Neural progenitor cell (in vitro differentiated cells): ENCODE results near the gene ZC3H12C. TPM values are rescaled to one million over a fixed set of nuclear protein-coding genes. Genes with fewer than 3 reads are reported as not detected.

Experiments used
- DNase-seq: peaks from one replicate; pipeline ENCODE4 v3.0.0-alpha.2; 2016; ENCODE audit warnings: low spot score
- H2AFZ ChIP-seq: fragments of 200-600 bp; sonication (generic); replicated peaks from 2 replicates; pipeline ENCODE4 v1.6.1; 2016; ENCODE audit warnings: antibody characterized with exemption
- H3F3A ChIP-seq: fragments of 200-600 bp; sonication (generic); 2 replicates; pipeline ENCODE4 v1.6.1; 2016; ENCODE audit warnings: antibody characterized with exemption, low read depth
- H3K27ac ChIP-seq: fragments of 200-600 bp; sonication (generic); 2 replicates; pipeline ENCODE4 v1.5.1; 2016; ENCODE audit warnings: mild to moderate bottlenecking
- H3K27me3 ChIP-seq: fragments of 200-600 bp; sonication (generic); 2 replicates; pipeline ENCODE4 v1.6.1; 2016; ENCODE audit warnings: mild to moderate bottlenecking, moderate library complexity
- H3K36me3 ChIP-seq: fragments of 200-600 bp; sonication (generic); 2 replicates; pipeline ENCODE4 v1.5.1; 2016
- H3K4me1 ChIP-seq: fragments of 200-600 bp; sonication (generic); 2 replicates; pipeline ENCODE4 v1.6.1; 2016; ENCODE audit warnings: mixed run types
- H3K4me2 ChIP-seq: fragments of 200-600 bp; sonication (generic); 2 replicates; pipeline ENCODE4 v1.6.1; 2016
- H3K4me3 ChIP-seq: fragments of 200-600 bp; sonication (generic); 2 replicates; pipeline ENCODE4 v1.5.1; 2016
- H3K79me2 ChIP-seq: fragments of 200-600 bp; sonication (generic); 2 replicates; pipeline ENCODE4 v1.6.1; 2016; ENCODE audit warnings: low read depth
- H3K9ac ChIP-seq: fragments of 200-600 bp; sonication (generic); 2 replicates; pipeline ENCODE4 v1.6.1; 2016
- H3K9me3 ChIP-seq: fragments of 200-600 bp; sonication (generic); 2 replicates; pipeline ENCODE4 v1.5.1; 2016; ENCODE audit warnings: low read depth
- H4K20me1 ChIP-seq: fragments of 200-600 bp; sonication (generic); 2 replicates; pipeline ENCODE4 v1.6.1; 2016; ENCODE audit warnings: low read depth
- H3K27ac Mint-ChIP-seq: 3 replicates; pipeline ENCODE4 v1.8.0; 2021; ENCODE audit warnings: mixed read lengths
- H3K27me3 Mint-ChIP-seq: 2 replicates; pipeline ENCODE4 v1.8.0; 2022; ENCODE audit warnings: low read depth, mild to moderate bottlenecking, inconsistent platforms, moderate library complexity, mixed read lengths; ENCODE audit not compliant: insufficient read depth
- H3K36me3 Mint-ChIP-seq: 3 replicates; pipeline ENCODE4 v1.8.0; 2021; ENCODE audit warnings: mixed read lengths
- H3K4me1 Mint-ChIP-seq: 3 replicates; pipeline ENCODE4 v1.8.0; 2021; ENCODE audit warnings: mixed read lengths
- H3K4me3 Mint-ChIP-seq: 3 replicates; pipeline ENCODE4 v1.8.0; 2021; ENCODE audit warnings: mild to moderate bottlenecking, moderate library complexity, mixed read lengths
- H3K9me3 Mint-ChIP-seq: 3 replicates; pipeline ENCODE4 v1.8.0; 2020; ENCODE audit warnings: mixed read lengths
- EZH2 ChIP-seq: fragments of 200-600 bp; sonication (generic); IDR thresholded peaks from 2 replicates; pipeline ENCODE4 v1.6.1; 2017; ENCODE audit warnings: antibody characterized with exemption, mild to moderate bottlenecking, moderate library complexity
- EZH2phosphoT487 ChIP-seq: fragments of 200-600 bp; sonication (generic); IDR thresholded peaks from 2 replicates; pipeline ENCODE4 v1.6.1; 2017; ENCODE audit warnings: antibody characterized with exemption
- total RNA-seq: library from RNA; depleted of rRNA; stranded (reverse); fragments of >200 nt; gene quantifications from 2 replicates; pipeline ENCODE4 v1.2.3, GENCODE V29; 2015; ENCODE audit warnings: low replicate concordance
- TF ChIP-seq, protein P1 (sequence below): fragments of 200-600 bp; sonication (generic); IDR thresholded peaks from 2 replicates; pipeline ENCODE4 v1.5.1; 2017; ENCODE audit warnings: antibody characterized with exemption, mild to moderate bottlenecking

The ZC3H12C gene
- total RNA-seq, 1 donor from 2014 or later, result 31.8 TPM

DNA sequence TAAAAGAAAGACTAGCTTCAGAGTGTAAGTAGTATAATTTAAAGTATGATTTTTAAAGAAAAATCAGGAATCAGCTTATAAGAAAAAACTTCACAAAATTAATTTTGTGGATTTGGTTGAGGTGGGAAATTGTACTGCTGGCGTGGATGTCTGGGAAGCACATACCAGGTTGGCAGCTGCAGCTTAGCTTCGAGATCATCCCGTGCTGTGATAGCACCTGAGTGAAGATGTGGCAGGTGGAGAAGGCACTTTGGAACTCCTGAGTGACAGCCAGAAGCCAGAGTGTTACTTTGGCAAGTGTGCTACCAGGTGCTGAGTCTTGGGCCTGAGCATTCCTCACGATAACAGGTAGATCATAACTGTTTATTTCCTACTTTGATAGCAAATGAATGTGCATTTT is 17.7 kb downstream of the ZC3H12C start:
- no peaks in the 10 kb centered on the region for H3K27me3 Mint-ChIP-seq
- no peaks in the 10 kb centered on the region for H3K27me3 ChIP-seq
- H3K4me3 ChIP-seq, result no peak overlapping the region
- no peak overlapping the region for H3K4me3 Mint-ChIP-seq
- TF ChIP-seq EZH2phosphoT487 (no peak), EZH2 (no peak)
- TF ChIP-seq, protein P1, sequence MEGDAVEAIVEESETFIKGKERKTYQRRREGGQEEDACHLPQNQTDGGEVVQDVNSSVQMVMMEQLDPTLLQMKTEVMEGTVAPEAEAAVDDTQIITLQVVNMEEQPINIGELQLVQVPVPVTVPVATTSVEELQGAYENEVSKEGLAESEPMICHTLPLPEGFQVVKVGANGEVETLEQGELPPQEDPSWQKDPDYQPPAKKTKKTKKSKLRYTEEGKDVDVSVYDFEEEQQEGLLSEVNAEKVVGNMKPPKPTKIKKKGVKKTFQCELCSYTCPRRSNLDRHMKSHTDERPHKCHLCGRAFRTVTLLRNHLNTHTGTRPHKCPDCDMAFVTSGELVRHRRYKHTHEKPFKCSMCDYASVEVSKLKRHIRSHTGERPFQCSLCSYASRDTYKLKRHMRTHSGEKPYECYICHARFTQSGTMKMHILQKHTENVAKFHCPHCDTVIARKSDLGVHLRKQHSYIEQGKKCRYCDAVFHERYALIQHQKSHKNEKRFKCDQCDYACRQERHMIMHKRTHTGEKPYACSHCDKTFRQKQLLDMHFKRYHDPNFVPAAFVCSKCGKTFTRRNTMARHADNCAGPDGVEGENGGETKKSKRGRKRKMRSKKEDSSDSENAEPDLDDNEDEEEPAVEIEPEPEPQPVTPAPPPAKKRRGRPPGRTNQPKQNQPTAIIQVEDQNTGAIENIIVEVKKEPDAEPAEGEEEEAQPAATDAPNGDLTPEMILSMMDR, result no peak
- no peak overlapping the region for H3K4me2 ChIP-seq
- peaks cover 6% of the 10 kb centered on the region for H3K9me3 ChIP-seq
- peaks cover 33% of the 10 kb centered on the region for H3K36me3 Mint-ChIP-seq
- H4K20me1 ChIP-seq, result peaks cover 17% of the 10 kb centered on the region
- no peaks in the 10 kb centered on the region for H3K4me1 ChIP-seq
- peaks cover 3% of the 10 kb centered on the region for H3K4me1 Mint-ChIP-seq
- no peak overlapping the region for H3K9ac ChIP-seq
- no peak overlapping the region for H3K27ac Mint-ChIP-seq
- peaks cover 49% of the 10 kb centered on the region for H3K79me2 ChIP-seq
- DNase-seq, result no peak
- H3K27ac ChIP-seq, result no peak overlapping the region
- no peak overlapping the region for H2AFZ ChIP-seq
- H3K9me3 Mint-ChIP-seq, result peaks cover 18% of the 10 kb centered on the region
- no peaks in the 10 kb centered on the region for H3K36me3 ChIP-seq
- H3F3A ChIP-seq, result no peaks in the 10 kb centered on the region

DNA sequence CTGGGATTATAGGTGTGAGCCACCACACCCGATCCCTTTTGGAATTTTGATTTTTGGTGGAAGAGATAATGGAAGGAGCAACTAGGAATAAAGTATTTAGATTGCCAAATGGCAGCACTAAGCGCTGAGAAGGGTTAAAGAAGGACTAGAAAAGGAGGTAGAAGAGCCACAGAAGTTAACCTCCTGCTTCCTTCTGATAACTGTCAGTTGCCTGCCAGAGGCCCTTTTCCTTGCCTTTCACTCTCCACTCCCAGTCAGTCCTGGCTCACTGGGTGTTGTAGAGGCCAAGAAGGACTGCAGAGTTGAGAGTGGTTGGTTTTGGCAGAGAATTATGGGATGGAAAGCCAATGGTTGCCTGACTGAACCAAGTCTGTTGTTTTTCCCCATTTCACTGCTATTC is 19.3 kb downstream of the ZC3H12C start:
- no peak overlapping the region for H3K4me3 Mint-ChIP-seq
- no peaks in the 10 kb centered on the region for H3K4me1 ChIP-seq
- H3K9me3 Mint-ChIP-seq, result peaks cover 8% of the 10 kb centered on the region
- peaks cover 47% of the 10 kb centered on the region for H3K79me2 ChIP-seq
- H3K4me1 Mint-ChIP-seq, result peaks cover 3% of the 10 kb centered on the region
- H3K27ac ChIP-seq, result no peak overlapping the region
- H3K4me3 ChIP-seq, result no peak overlapping the region
- H3K27ac Mint-ChIP-seq, result no peak overlapping the region
- H4K20me1 ChIP-seq, result peaks cover 17% of the 10 kb centered on the region
- H3F3A ChIP-seq, result no peaks in the 10 kb centered on the region
- H3K9ac ChIP-seq, result no peak overlapping the region
- DNase-seq, result no peak
- H3K36me3 Mint-ChIP-seq, result peaks cover 26% of the 10 kb centered on the region
- no peaks in the 10 kb centered on the region for H3K36me3 ChIP-seq
- no peak overlapping the region for H3K4me2 ChIP-seq
- TF ChIP-seq EZH2 (no peak), EZH2phosphoT487 (no peak)
- TF ChIP-seq, protein P1, result no peak
- H3K9me3 ChIP-seq, result no peaks in the 10 kb centered on the region
- no peaks in the 10 kb centered on the region for H3K27me3 Mint-ChIP-seq
- H2AFZ ChIP-seq, result no peak overlapping the region
- no peaks in the 10 kb centered on the region for H3K27me3 ChIP-seq

DNA sequence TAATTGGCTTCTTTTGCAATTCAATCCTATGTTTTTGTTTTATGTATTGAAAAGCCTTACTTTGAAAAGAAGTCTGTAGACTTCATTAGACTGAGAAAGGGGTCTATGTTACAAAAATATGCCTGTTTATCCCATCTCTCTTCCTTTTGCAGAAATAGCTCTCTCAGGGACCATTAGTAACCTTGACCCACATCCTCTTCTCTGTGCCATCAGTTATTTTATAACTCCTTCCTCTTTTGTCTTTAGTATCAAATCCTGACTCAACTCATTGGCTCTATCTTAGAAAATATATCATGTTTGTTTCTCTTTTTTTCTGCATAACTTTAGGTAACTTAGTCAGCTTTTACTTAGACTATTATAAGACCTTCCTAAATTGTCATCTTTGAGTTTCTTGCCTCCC is 20.3 kb downstream of the ZC3H12C start:
- H2AFZ ChIP-seq, result no peak overlapping the region
- Mint-ChIP-seq H3K9me3 (peaks cover 2% of the 10 kb centered on the region), H3K36me3 (peaks cover 21% of the 10 kb centered on the region), H3K27me3 (no peaks in the 10 kb centered on the region), H3K4me1 (peaks cover 3% of the 10 kb centered on the region), H3K27ac (no peak overlapping the region), H3K4me3 (no peak overlapping the region)
- no peak overlapping the region for H3K4me2 ChIP-seq
- H3F3A ChIP-seq, result no peaks in the 10 kb centered on the region
- H3K9me3 ChIP-seq, result no peaks in the 10 kb centered on the region
- DNase-seq, result no peak
- H3K9ac ChIP-seq, result no peak overlapping the region
- no peak overlapping the region for H3K4me3 ChIP-seq
- no peak overlapping the region for H3K27ac ChIP-seq
- peaks cover 39% of the 10 kb centered on the region for H3K79me2 ChIP-seq
- H3K27me3 ChIP-seq, result no peaks in the 10 kb centered on the region
- no peaks in the 10 kb centered on the region for H3K36me3 ChIP-seq
- H4K20me1 ChIP-seq, result peaks cover 17% of the 10 kb centered on the region
- no peak for TF ChIP-seq EZH2
- TF ChIP-seq, protein P1, result no peak
- no peak for TF ChIP-seq EZH2phosphoT487
- H3K4me1 ChIP-seq, result no peaks in the 10 kb centered on the region
